Measurements from ENCODE around the gene GAGE12G. TPM values are rescaled to one million over a fixed set of nuclear protein-coding genes. Genes with fewer than 3 reads are reported as not detected.
"Not testable (repeated sequence)": the region's sequence is repeated elsewhere in the genome, so short reads cannot be mapped to it uniquely, and the experiment has no call there.

The GAGE12G gene
- not detected for polyA plus RNA-seq (2013, experiment 1 of 2)
- not detected for polyA plus RNA-seq (2013, experiment 2 of 2)

DNA sequence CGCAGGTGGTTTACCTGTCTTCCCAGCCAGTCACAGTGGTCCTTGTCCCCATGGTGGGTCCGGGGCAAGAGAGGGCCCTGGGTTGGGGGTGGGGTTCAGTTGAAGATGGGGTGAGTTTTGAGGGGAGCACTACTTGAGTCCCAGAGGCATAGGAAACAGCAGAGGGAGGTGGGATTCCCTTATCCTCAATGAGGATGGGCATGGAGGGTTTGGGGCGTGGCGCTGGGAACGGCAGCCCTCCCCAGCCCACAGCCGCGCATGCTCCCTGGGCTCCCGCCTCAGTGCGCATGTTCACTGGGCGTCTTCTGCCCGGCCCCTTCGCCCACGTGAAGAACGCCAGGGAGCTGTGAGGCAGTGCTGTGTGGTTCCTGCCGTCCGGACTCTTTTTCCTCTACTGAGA, at the start of gene GAGE12G:
Gene GAGE12G (plus strand): TSS at position 301 of the 400 bp plus-strand sequence. CDS start 1,155 bp downstream, outside the sequence.
- H3K9me3 ChIP-seq (ENCODE audit: insufficient read depth, low read depth, low read length); H3K27me3 ChIP-seq (ENCODE audit: insufficient read depth, low read length); H3K36me3 ChIP-seq (ENCODE audit: insufficient read depth, low read length); H3K4me3 ChIP-seq (ENCODE audit: low read length); H3K4me1 ChIP-seq (ENCODE audit: insufficient read depth, low read length); H3K27ac ChIP-seq (ENCODE audit: low read depth, low read length); H3K9ac ChIP-seq (ENCODE audit: low read depth, low read length): not testable (repeated sequence)
- no CpG with 5 or more reads among the region's 16 CpGs for WGBS

DNA sequence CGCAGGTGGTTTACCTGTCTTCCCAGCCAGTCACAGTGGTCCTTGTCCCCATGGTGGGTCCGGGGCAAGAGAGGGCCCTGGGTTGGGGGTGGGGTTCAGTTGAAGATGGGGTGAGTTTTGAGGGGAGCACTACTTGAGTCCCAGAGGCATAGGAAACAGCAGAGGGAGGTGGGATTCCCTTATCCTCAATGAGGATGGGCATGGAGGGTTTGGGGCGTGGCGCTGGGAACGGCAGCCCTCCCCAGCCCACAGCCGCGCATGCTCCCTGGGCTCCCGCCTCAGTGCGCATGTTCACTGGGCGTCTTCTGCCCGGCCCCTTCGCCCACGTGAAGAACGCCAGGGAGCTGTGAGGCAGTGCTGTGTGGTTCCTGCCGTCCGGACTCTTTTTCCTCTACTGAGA, 38.3 kb upstream of the GAGE12G start, which contains the start of gene GAGE12C:
Gene GAGE12C (plus strand): TSS at position 301 of the 400 bp plus-strand sequence. CDS start 1,155 bp downstream, outside the sequence.
- not testable (repeated sequence) for H3K9me3 ChIP-seq (ENCODE audit: insufficient read depth, low read depth, low read length); H3K9ac ChIP-seq (ENCODE audit: low read depth, low read length); H3K4me3 ChIP-seq (ENCODE audit: low read length); H3K4me1 ChIP-seq (ENCODE audit: insufficient read depth, low read length); H3K27ac ChIP-seq (ENCODE audit: low read depth, low read length); H3K27me3 ChIP-seq (ENCODE audit: insufficient read depth, low read length); H3K36me3 ChIP-seq (ENCODE audit: insufficient read depth, low read length)
- WGBS, result no CpG with 5 or more reads among the region's 16 CpGs

DNA sequence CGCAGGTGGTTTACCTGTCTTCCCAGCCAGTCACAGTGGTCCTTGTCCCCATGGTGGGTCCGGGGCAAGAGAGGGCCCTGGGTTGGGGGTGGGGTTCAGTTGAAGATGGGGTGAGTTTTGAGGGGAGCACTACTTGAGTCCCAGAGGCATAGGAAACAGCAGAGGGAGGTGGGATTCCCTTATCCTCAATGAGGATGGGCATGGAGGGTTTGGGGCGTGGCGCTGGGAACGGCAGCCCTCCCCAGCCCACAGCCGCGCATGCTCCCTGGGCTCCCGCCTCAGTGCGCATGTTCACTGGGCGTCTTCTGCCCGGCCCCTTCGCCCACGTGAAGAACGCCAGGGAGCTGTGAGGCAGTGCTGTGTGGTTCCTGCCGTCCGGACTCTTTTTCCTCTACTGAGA, 28.8 kb upstream of the GAGE12G start, which contains the start of gene GAGE12D:
Gene GAGE12D (plus strand): TSS at position 301 of the 400 bp plus-strand sequence. CDS start 1,155 bp downstream, outside the sequence.
- not testable (repeated sequence) for H3K4me3 ChIP-seq (ENCODE audit: low read length); H3K4me1 ChIP-seq (ENCODE audit: insufficient read depth, low read length); H3K27ac ChIP-seq (ENCODE audit: low read depth, low read length); H3K27me3 ChIP-seq (ENCODE audit: insufficient read depth, low read length); H3K36me3 ChIP-seq (ENCODE audit: insufficient read depth, low read length); H3K9ac ChIP-seq (ENCODE audit: low read depth, low read length); H3K9me3 ChIP-seq (ENCODE audit: insufficient read depth, low read depth, low read length)
- WGBS, result no CpG with 5 or more reads among the region's 16 CpGs

GRCh38 chrX:49550989-49551388, 19.2 kb upstream of the GAGE12G start, which contains the start of gene GAGE12E:
TSS of gene GAGE12E (plus strand) at chrX:49551289. CDS start at chrX:49552444, 1,155 bp downstream.
- not testable (repeated sequence) for H3K9me3 ChIP-seq (ENCODE audit: insufficient read depth, low read depth, low read length)
- WGBS, result no CpG with 5 or more reads among the region's 16 CpGs

GRCh38 chrX:49560542-49560941, 9.7 kb upstream of the GAGE12G start, which contains the start of gene GAGE12F:
TSS of gene GAGE12F (plus strand) at chrX:49560842. CDS start at chrX:49561997, 1,155 bp downstream.
- H3K4me3 ChIP-seq (ENCODE audit: low read length); H3K27me3 ChIP-seq (ENCODE audit: insufficient read depth, low read length); H3K27ac ChIP-seq (ENCODE audit: low read depth, low read length); H3K9ac ChIP-seq (ENCODE audit: low read depth, low read length); H3K36me3 ChIP-seq (ENCODE audit: insufficient read depth, low read length); H3K9me3 ChIP-seq (ENCODE audit: insufficient read depth, low read depth, low read length); H3K4me1 ChIP-seq (ENCODE audit: insufficient read depth, low read length): not testable (repeated sequence)
- no CpG with 5 or more reads among the region's 16 CpGs for WGBS

More at GRCh38 chrX:49550989-49551388, 19.2 kb upstream of the GAGE12G start, which contains the start of gene GAGE12E:
- H3K27me3 ChIP-seq (ENCODE audit: insufficient read depth, low read length); H3K36me3 ChIP-seq (ENCODE audit: insufficient read depth, low read length); H3K27ac ChIP-seq (ENCODE audit: low read depth, low read length); H3K9ac ChIP-seq (ENCODE audit: low read depth, low read length); H3K4me1 ChIP-seq (ENCODE audit: insufficient read depth, low read length); H3K4me3 ChIP-seq (ENCODE audit: low read length): not testable (repeated sequence)

GRCh38 chrX:49568728-49569127, 1.5 kb upstream of the GAGE12G start:
- not testable (repeated sequence) for H3K9me3 ChIP-seq (ENCODE audit: insufficient read depth, low read depth, low read length); H3K9ac ChIP-seq (ENCODE audit: low read depth, low read length); H3K27ac ChIP-seq (ENCODE audit: low read depth, low read length); H3K27me3 ChIP-seq (ENCODE audit: insufficient read depth, low read length); H3K4me3 ChIP-seq (ENCODE audit: low read length); H3K36me3 ChIP-seq (ENCODE audit: insufficient read depth, low read length); H3K4me1 ChIP-seq (ENCODE audit: insufficient read depth, low read length)
- no CpG with 5 or more reads among the region's 11 CpGs for WGBS

- not testable (repeated sequence) for H3K27me3 ChIP-seq (ENCODE audit: insufficient read depth, low read length); H3K27ac ChIP-seq (ENCODE audit: low read depth, low read length); H3K4me1 ChIP-seq (ENCODE audit: insufficient read depth, low read length); H3K36me3 ChIP-seq (ENCODE audit: insufficient read depth, low read length); H3K9ac ChIP-seq (ENCODE audit: low read depth, low read length); H3K9me3 ChIP-seq (ENCODE audit: insufficient read depth, low read depth, low read length); H3K4me3 ChIP-seq (ENCODE audit: low read length)
- WGBS, result 97% methylated on average over 6 of the region's 13 CpGs
Measured at GRCh38 chrX:49569152-49569551, 1.0 kb upstream of the GAGE12G start.

- no CpG with 5 or more reads among the region's 16 CpGs for WGBS
- H3K4me1 ChIP-seq (ENCODE audit: insufficient read depth, low read length); H3K4me3 ChIP-seq (ENCODE audit: low read length); H3K9me3 ChIP-seq (ENCODE audit: insufficient read depth, low read depth, low read length); H3K27me3 ChIP-seq (ENCODE audit: insufficient read depth, low read length); H3K27ac ChIP-seq (ENCODE audit: low read depth, low read length); H3K36me3 ChIP-seq (ENCODE audit: insufficient read depth, low read length); H3K9ac ChIP-seq (ENCODE audit: low read depth, low read length): not testable (repeated sequence)
Measured at GRCh38 chrX:49579649-49580048, 9.4 kb downstream of the GAGE12G start, which contains the start of gene GAGE12H. TSS of gene GAGE12H (plus strand) at chrX:49579949. CDS start at chrX:49581104, 1,155 bp downstream.

DNA sequence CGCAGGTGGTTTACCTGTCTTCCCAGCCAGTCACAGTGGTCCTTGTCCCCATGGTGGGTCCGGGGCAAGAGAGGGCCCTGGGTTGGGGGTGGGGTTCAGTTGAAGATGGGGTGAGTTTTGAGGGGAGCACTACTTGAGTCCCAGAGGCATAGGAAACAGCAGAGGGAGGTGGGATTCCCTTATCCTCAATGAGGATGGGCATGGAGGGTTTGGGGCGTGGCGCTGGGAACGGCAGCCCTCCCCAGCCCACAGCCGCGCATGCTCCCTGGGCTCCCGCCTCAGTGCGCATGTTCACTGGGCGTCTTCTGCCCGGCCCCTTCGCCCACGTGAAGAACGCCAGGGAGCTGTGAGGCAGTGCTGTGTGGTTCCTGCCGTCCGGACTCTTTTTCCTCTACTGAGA, 19.0 kb downstream of the GAGE12G start, which contains the start of gene GAGE2A:
Gene GAGE2A (plus strand): TSS at position 301 of the 400 bp plus-strand sequence. CDS start 1,155 bp downstream, outside the sequence.
- H3K36me3 ChIP-seq (ENCODE audit: insufficient read depth, low read length); H3K4me1 ChIP-seq (ENCODE audit: insufficient read depth, low read length); H3K9me3 ChIP-seq (ENCODE audit: insufficient read depth, low read depth, low read length); H3K4me3 ChIP-seq (ENCODE audit: low read length); H3K27me3 ChIP-seq (ENCODE audit: insufficient read depth, low read length); H3K9ac ChIP-seq (ENCODE audit: low read depth, low read length); H3K27ac ChIP-seq (ENCODE audit: low read depth, low read length): not testable (repeated sequence)
- no CpG with 5 or more reads among the region's 16 CpGs for WGBS

DNA sequence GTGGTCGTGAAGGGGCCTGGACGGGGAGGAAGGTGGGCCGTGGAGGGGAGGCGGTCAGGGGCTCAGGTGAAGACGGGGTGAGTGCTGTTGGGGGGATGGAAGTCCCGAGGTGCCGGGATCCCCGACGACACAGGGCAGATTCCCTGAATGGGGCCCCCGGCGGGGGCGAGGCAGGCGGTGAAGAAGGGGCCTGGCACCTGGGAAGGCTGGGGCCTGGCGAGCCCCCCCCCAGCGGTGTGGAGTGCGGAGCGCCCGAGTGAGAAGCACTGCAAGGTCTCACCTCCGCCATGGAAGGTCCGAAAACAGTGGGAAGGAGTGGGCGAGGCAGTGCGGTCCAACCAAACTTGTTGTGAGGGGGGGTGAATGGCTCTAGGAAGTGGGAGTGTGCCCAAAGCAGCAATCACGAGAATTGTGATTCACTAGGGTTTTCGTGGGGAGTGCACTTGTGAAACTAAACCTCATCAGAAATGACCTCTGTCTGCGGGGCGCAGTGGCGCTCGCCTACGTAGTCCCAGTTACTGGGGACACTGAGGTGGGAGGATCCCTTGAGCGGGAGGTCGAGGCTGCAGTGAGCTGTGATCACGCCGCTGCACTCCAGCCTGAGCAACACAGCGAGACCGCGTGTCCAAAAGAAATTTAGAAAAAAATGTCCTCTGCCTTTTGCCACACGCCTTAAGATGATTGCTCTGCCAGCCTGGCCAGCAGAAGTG, 19.7 kb downstream of the GAGE12G start:
- H3K36me3 ChIP-seq (ENCODE audit: insufficient read depth, low read length); H3K4me1 ChIP-seq (ENCODE audit: insufficient read depth, low read length); H3K4me3 ChIP-seq (ENCODE audit: low read length); H3K27me3 ChIP-seq (ENCODE audit: insufficient read depth, low read length); H3K9ac ChIP-seq (ENCODE audit: low read depth, low read length); H3K27ac ChIP-seq (ENCODE audit: low read depth, low read length); H3K9me3 ChIP-seq (ENCODE audit: insufficient read depth, low read depth, low read length): not testable (repeated sequence)
- 93% methylated on average over 19 of the region's 37 CpGs for WGBS

DNA sequence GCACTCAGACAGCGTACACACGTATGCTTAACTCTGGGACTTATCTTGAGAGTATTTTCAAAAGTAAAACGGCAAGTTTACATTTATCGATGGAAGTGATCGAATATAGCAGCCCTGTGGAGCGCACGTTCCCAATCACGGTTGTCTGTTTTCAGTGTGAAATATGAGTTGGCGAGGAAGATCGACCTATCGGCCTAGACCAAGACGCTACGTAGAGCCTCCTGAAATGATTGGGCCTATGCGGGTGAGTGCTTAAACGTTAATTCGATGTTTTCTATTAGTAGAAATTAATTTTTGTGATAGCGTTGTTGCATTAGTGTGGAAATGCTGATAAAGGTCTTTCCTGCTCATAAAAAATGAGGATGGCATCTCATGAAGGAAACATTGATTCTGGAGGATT, 20.3 kb downstream of the GAGE12G start:
- not testable (repeated sequence) for H3K27ac ChIP-seq (ENCODE audit: low read depth, low read length); H3K9me3 ChIP-seq (ENCODE audit: insufficient read depth, low read depth, low read length); H3K4me1 ChIP-seq (ENCODE audit: insufficient read depth, low read length); H3K4me3 ChIP-seq (ENCODE audit: low read length); H3K36me3 ChIP-seq (ENCODE audit: insufficient read depth, low read length); H3K9ac ChIP-seq (ENCODE audit: low read depth, low read length); H3K27me3 ChIP-seq (ENCODE audit: insufficient read depth, low read length)
- 93% methylated on average over 13 of the region's 17 CpGs for WGBS

All from HUES64 (cell line).